HG02885 (cell line): ENCODE data around the gene NCOA3.

Experiments used
- ATAC-seq: cut with Tn5 transposase; IDR thresholded peaks from one replicate; pipeline ENCODE4 v1.9.1; 2021; ENCODE audit warnings: mild to moderate bottlenecking; ENCODE audit not compliant: unreplicated experiment, poor library complexity

The NCOA3 gene

GRCh38 chr20:47672886-47673670 lies 171.4 kb downstream of the NCOA3 start:
- ATAC-seq, result no peak

- no peak for ATAC-seq
These were observed 171.9 kb downstream of the NCOA3 start for GRCh38 chr20:47673671-47673955.

- ATAC-seq, result no peak
These were observed 172.5 kb downstream of the NCOA3 start for GRCh38 chr20:47674145-47674544.

- ATAC-seq, result no peak
These were observed 173.0 kb downstream of the NCOA3 start for GRCh38 chr20:47674686-47675085.

- no peak for ATAC-seq
These were observed 173.8 kb downstream of the NCOA3 start for GRCh38 chr20:47675190-47676142.

GRCh38 chr20:47676219-47676721 lies 174.6 kb downstream of the NCOA3 start:
- ATAC-seq, result no peak

GRCh38 chr20:47676912-47677634 lies 175.4 kb downstream of the NCOA3 start:
- ATAC-seq, result no peak

GRCh38 chr20:47677635-47678453 lies 176.2 kb downstream of the NCOA3 start:
- ATAC-seq, result no peak

- no peak for ATAC-seq
These were observed 176.8 kb downstream of the NCOA3 start for GRCh38 chr20:47678536-47678935.

GRCh38 chr20:47679462-47679861 lies 177.8 kb downstream of the NCOA3 start:
- ATAC-seq, result no peak

- no peak for ATAC-seq
These were observed 179.3 kb downstream of the NCOA3 start for GRCh38 chr20:47680804-47681529.

- ATAC-seq, result no peak
These were observed 180.5 kb downstream of the NCOA3 start for GRCh38 chr20:47682028-47682783.

GRCh38 chr20:47682916-47683315 lies 181.2 kb downstream of the NCOA3 start:
- no peak for ATAC-seq

GRCh38 chr20:47684306-47685080 lies 182.8 kb downstream of the NCOA3 start:
- no peak for ATAC-seq

- no peak for ATAC-seq
These were observed 184.9 kb downstream of the NCOA3 start for GRCh38 chr20:47686545-47686944.

GRCh38 chr20:47687095-47687987 lies 185.7 kb downstream of the NCOA3 start:
- ATAC-seq, result no peak
